Measurements from ENCODE around the gene HEBP1.
A peak's percentile ranks its signal among the peaks of the same experiment; 100 is the strongest.

- TF ChIP-seq, protein P1, sequence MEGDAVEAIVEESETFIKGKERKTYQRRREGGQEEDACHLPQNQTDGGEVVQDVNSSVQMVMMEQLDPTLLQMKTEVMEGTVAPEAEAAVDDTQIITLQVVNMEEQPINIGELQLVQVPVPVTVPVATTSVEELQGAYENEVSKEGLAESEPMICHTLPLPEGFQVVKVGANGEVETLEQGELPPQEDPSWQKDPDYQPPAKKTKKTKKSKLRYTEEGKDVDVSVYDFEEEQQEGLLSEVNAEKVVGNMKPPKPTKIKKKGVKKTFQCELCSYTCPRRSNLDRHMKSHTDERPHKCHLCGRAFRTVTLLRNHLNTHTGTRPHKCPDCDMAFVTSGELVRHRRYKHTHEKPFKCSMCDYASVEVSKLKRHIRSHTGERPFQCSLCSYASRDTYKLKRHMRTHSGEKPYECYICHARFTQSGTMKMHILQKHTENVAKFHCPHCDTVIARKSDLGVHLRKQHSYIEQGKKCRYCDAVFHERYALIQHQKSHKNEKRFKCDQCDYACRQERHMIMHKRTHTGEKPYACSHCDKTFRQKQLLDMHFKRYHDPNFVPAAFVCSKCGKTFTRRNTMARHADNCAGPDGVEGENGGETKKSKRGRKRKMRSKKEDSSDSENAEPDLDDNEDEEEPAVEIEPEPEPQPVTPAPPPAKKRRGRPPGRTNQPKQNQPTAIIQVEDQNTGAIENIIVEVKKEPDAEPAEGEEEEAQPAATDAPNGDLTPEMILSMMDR (IDR thresholded peaks at IDR 0.05): peak; percentile 69
- TF ChIP-seq EZH2 (IDR thresholded peaks at IDR 0.05) (no peak), EZH2phosphoT487 (IDR thresholded peaks at IDR 0.05) (no peak)
Observed at GRCh38 chr12:12985817-12986408, 14.2 kb downstream of the HEBP1 start.
